GM18951 (cell line): ENCODE measurements around the gene TTYH1.
"Not testable (repeated sequence)": the region's sequence is repeated elsewhere in the genome, so short reads cannot be mapped to it uniquely, and the experiment has no call there.

Experiments used
- POLR2A ChIP-seq: IDR thresholded peaks from 4 replicates; pipeline ENCODE4 v1.6.1; 2011; ENCODE audit warnings: mild to moderate bottlenecking; ENCODE audit not compliant: insufficient read length, insufficient read depth; ENCODE audit errors: extremely low read depth
- in situ Hi-C: fragments of 300-500 bp; cut with MboI; formaldehyde crosslinking; loops from one replicate; pipeline ENCODE4 v1.12.0; 2022; ENCODE audit warnings: low sequenced_read_pairs, mixed read lengths, inconsistent platforms; ENCODE audit not compliant: unreplicated experiment

The TTYH1 gene

GRCh38 chr19:54433697-54434096 is 18.4 kb downstream of the TTYH1 start:
- in situ Hi-C loops, result no loop called here
- no peak for TF ChIP-seq POLR2A

- in situ Hi-C loops, result no loop called here
- TF ChIP-seq POLR2A, result no peak
Observed at GRCh38 chr19:54434112-54434872, 19.0 kb downstream of the TTYH1 start.

GRCh38 chr19:54434873-54435214 is 19.6 kb downstream of the TTYH1 start:
- in situ Hi-C loops, result no loop called here
- no peak for TF ChIP-seq POLR2A

- in situ Hi-C loops, result no loop called here
- TF ChIP-seq POLR2A, result no peak
Observed at GRCh38 chr19:54435551-54436016, 20.3 kb downstream of the TTYH1 start.

GRCh38 chr19:54436031-54436523 is 20.8 kb downstream of the TTYH1 start:
- in situ Hi-C loops, result no loop called here

GRCh38 chr19:54436628-54437252 is 21.5 kb downstream of the TTYH1 start:
- TF ChIP-seq POLR2A, result no peak
- in situ Hi-C loops, result no loop called here

More at GRCh38 chr19:54436031-54436523, 20.8 kb downstream of the TTYH1 start:
- no peak for TF ChIP-seq POLR2A

GRCh38 chr19:54439174-54439851 is 24.0 kb downstream of the TTYH1 start:
- in situ Hi-C loops, result no loop called here
- TF ChIP-seq POLR2A, result no peak

GRCh38 chr19:54440641-54441040 is 25.4 kb downstream of the TTYH1 start:
- TF ChIP-seq POLR2A, result no peak

GRCh38 chr19:54444737-54445136 is 29.5 kb downstream of the TTYH1 start:
- no peak for TF ChIP-seq POLR2A
- in situ Hi-C loops, result no loop called here

More at GRCh38 chr19:54440641-54441040, 25.4 kb downstream of the TTYH1 start:
- in situ Hi-C loops, result no loop called here

GRCh38 chr19:54446349-54446748 is 31.1 kb downstream of the TTYH1 start:
- in situ Hi-C loops, result not testable (repeated sequence)

- in situ Hi-C loops, result no loop called here
- no peak for TF ChIP-seq POLR2A
Observed at GRCh38 chr19:54448040-54448773, 32.9 kb downstream of the TTYH1 start.

- peak; percentile 98 for TF ChIP-seq POLR2A
- in situ Hi-C loops, result no loop called here
Observed at GRCh38 chr19:54448774-54449700, 33.8 kb downstream of the TTYH1 start, which contains the start of gene LENG8. LENG8 (plus strand) TSS chr19:54449199; CDS start chr19:54451345, 2,146 bp downstream.
